GM12878 (cell line): ENCODE data around the gene ANKRD13B. TPM values are rescaled to one million over a fixed set of nuclear protein-coding genes. Genes with fewer than 3 reads are reported as not detected.

Source experiments
- BHLHE40 ChIP-seq, 2 experiments: fragments of 450-650 bp in 1 of 2; IDR thresholded peaks; 2 replicates each; pipeline ENCODE4 v1.6.1; 2011 to 2017; ENCODE audit warnings: low read depth in 2 of 2, borderline replicate concordance in 1 of 2, improper control_type of control experiment in 1 of 2, low read length in 1 of 2, mild to moderate bottlenecking in 1 of 2
- CBX3 ChIP-seq: fragments of 200-600 bp; sonication (generic); IDR thresholded peaks from 2 replicates; pipeline ENCODE4 v1.6.1; 2016; ENCODE audit warnings: low read depth, borderline replicate concordance
- EED ChIP-seq: sonication (generic); IDR thresholded peaks from 2 replicates; pipeline ENCODE4 v1.6.1; 2016; ENCODE audit warnings: antibody characterized with exemption, low read depth
- IKZF1 ChIP-seq: fragments of 450-650 bp; conservative IDR thresholded peaks from 2 replicates; pipeline ENCODE4 v1.6.1; 2017; ENCODE audit warnings: antibody characterized with exemption, mild to moderate bottlenecking
- NBN ChIP-seq: fragments of 450-650 bp; IDR thresholded peaks from 2 replicates; pipeline ENCODE4 v1.6.1; 2016
- PML ChIP-seq: IDR thresholded peaks from 2 replicates; pipeline ENCODE4 v1.6.1; 2012; ENCODE audit warnings: low read length, inconsistent platforms
- POU2F2 ChIP-seq: IDR thresholded peaks from 3 replicates; pipeline ENCODE4 v1.6.1; 2011; ENCODE audit warnings: low read depth, mild to moderate bottlenecking, low read length, borderline replicate concordance
- RAD21 ChIP-seq: IDR thresholded peaks from 2 replicates; pipeline ENCODE4 v1.6.1; 2011; ENCODE audit warnings: mild to moderate bottlenecking, low read depth, low read length, moderate library complexity; ENCODE audit not compliant: insufficient read depth
- RAD51 ChIP-seq: fragments of 450-650 bp; IDR thresholded peaks from 2 replicates; pipeline ENCODE4 v1.6.1; 2016; ENCODE audit warnings: moderate library complexity, mild to moderate bottlenecking, inconsistent platforms
- SMC3 ChIP-seq: IDR thresholded peaks from 2 replicates; pipeline ENCODE4 v1.6.1; 2011; ENCODE audit warnings: low read length, improper control_type of control experiment, borderline replicate concordance
- SP1 ChIP-seq: IDR thresholded peaks from one replicate; pipeline ENCODE4 v1.6.1; 2011; ENCODE audit warnings: low read depth, low read length
- SREBF1 ChIP-seq: IDR thresholded peaks from 2 replicates; pipeline ENCODE4 v1.6.1; 2012; ENCODE audit warnings: mild to moderate bottlenecking, low read length
- TARDBP ChIP-seq: IDR thresholded peaks from 2 replicates; pipeline ENCODE4 v1.6.1; 2016; ENCODE audit warnings: borderline replicate concordance
- TCF3 ChIP-seq: IDR thresholded peaks from 2 replicates; pipeline ENCODE4 v1.6.1; 2012; ENCODE audit warnings: low read depth, mild to moderate bottlenecking, low read length, borderline replicate concordance; ENCODE audit not compliant: insufficient read depth
- ZBED1 ChIP-seq: IDR thresholded peaks from 2 replicates; pipeline ENCODE4 v1.6.1; 2016; ENCODE audit warnings: borderline replicate concordance
- polyA plus RNA-seq, 11 experiments: library from polyadenylated mRNA; depleted of rRNA in 4 of 11; unstranded in 6 of 11; stranded (reverse) in 5 of 11; fragments of >200 nt; fragmentation: Nextera tagmentation in 4 of 11; fragmentation: Illumina TruSeq in 1 of 11; extraction: Ambion mirVana in 4 of 11; extraction: Trizol in 1 of 11; gene quantifications; 1 replicate in 1 of 11; 2 replicates in 10 of 11; pipeline versions ENCODE4 v1.2.1 to v1.2.3, GENCODE V29; 2011 to 2016; ENCODE audit warnings: inconsistent platforms in 2 of 11, missing spikeins in 2 of 11, low read depth in 1 of 11
- total RNA-seq, 4 experiments: library from RNA; depleted of rRNA in 3 of 4; stranded (reverse); fragments of >200 nt in 3 of 4; fragmentation: Illumina TruSeq in 1 of 4; extraction: Trizol in 1 of 4; gene quantifications; 2 replicates each; pipeline versions ENCODE4 v1.2.1 to v1.2.3, GENCODE V29; 2013 to 2021
- TF ChIP-seq, protein P1 (sequence below): fragments of 450-650 bp; IDR thresholded peaks from 2 replicates; pipeline ENCODE4 v1.6.1; 2017; ENCODE audit warnings: low read depth, mild to moderate bottlenecking, moderate library complexity
- TF ChIP-seq, protein P2 (sequence below): fragments of 450-650 bp; formaldehyde crosslinking; IDR thresholded peaks from 2 replicates; pipeline ENCODE4 v1.5.0; 2022; ENCODE audit warnings: mild to moderate bottlenecking, missing genetic modification characterization
- TF ChIP-seq, protein P3 (sequence below): fragments of 150-350 bp; IDR thresholded peaks from 2 replicates; pipeline ENCODE4 v1.6.1; 2016; ENCODE audit warnings: low read depth, low read length

Gene ANKRD13B
- total and polyA plus RNA-seq, 10 of the 15 experiments (the other 5 are each of a cell fraction or from before 2014, with no cell fraction given): 0.18 to 15.0 (median 2.8) TPM

GRCh38 chr17:29591737-29592608, 959 bp upstream of the ANKRD13B start (continued):
- TF ChIP-seq, protein P1, sequence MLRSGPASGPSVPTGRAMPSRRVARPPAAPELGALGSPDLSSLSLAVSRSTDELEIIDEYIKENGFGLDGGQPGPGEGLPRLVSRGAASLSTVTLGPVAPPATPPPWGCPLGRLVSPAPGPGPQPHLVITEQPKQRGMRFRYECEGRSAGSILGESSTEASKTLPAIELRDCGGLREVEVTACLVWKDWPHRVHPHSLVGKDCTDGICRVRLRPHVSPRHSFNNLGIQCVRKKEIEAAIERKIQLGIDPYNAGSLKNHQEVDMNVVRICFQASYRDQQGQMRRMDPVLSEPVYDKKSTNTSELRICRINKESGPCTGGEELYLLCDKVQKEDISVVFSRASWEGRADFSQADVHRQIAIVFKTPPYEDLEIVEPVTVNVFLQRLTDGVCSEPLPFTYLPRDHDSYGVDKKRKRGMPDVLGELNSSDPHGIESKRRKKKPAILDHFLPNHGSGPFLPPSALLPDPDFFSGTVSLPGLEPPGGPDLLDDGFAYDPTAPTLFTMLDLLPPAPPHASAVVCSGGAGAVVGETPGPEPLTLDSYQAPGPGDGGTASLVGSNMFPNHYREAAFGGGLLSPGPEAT: 0 out of 2 replicates have a peak, but pooled peaks have one; percentile 15
- peak; percentile 33; the same call in 1 of the 2 replicates for TF ChIP-seq IKZF1
- TF ChIP-seq CBX3: no peak
- no peak for TF ChIP-seq PML
- peak; percentile 73; the same call in 1 of the 2 replicates for TF ChIP-seq SMC3
- no peak for TF ChIP-seq ZBED1
- TF ChIP-seq BHLHE40 (IDR thresholded peaks at IDR 0.05; ENCODE audit: borderline replicate concordance in 1 of 2, low read depth in 2 of 2, low read length in 1 of 2): peak; percentile 37 to 61; a peak in 2 of 4 replicates
- no peak for TF ChIP-seq RAD51
- peak; percentile 86 for TF ChIP-seq TCF3
- TF ChIP-seq, protein P2, sequence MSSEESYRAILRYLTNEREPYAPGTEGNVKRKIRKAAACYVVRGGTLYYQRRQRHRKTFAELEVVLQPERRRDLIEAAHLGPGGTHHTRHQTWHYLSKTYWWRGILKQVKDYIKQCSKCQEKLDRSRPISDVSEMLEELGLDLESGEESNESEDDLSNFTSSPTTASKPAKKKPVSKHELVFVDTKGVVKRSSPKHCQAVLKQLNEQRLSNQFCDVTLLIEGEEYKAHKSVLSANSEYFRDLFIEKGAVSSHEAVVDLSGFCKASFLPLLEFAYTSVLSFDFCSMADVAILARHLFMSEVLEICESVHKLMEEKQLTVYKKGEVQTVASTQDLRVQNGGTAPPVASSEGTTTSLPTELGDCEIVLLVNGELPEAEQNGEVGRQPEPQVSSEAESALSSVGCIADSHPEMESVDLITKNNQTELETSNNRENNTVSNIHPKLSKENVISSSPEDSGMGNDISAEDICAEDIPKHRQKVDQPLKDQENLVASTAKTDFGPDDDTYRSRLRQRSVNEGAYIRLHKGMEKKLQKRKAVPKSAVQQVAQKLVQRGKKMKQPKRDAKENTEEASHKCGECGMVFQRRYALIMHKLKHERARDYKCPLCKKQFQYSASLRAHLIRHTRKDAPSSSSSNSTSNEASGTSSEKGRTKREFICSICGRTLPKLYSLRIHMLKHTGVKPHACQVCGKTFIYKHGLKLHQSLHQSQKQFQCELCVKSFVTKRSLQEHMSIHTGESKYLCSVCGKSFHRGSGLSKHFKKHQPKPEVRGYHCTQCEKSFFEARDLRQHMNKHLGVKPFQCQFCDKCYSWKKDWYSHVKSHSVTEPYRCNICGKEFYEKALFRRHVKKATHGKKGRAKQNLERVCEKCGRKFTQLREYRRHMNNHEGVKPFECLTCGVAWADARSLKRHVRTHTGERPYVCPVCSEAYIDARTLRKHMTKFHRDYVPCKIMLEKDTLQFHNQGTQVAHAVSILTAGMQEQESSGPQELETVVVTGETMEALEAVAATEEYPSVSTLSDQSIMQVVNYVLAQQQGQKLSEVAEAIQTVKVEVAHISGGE (CRISPR knock-in tag): no peak
- 0 out of 2 replicates have a peak, but pooled peaks have one; percentile 27 for TF ChIP-seq EED
- peak; percentile 17; the same call in 1 of the 3 replicates for TF ChIP-seq POU2F2
- TF ChIP-seq, protein P3, sequence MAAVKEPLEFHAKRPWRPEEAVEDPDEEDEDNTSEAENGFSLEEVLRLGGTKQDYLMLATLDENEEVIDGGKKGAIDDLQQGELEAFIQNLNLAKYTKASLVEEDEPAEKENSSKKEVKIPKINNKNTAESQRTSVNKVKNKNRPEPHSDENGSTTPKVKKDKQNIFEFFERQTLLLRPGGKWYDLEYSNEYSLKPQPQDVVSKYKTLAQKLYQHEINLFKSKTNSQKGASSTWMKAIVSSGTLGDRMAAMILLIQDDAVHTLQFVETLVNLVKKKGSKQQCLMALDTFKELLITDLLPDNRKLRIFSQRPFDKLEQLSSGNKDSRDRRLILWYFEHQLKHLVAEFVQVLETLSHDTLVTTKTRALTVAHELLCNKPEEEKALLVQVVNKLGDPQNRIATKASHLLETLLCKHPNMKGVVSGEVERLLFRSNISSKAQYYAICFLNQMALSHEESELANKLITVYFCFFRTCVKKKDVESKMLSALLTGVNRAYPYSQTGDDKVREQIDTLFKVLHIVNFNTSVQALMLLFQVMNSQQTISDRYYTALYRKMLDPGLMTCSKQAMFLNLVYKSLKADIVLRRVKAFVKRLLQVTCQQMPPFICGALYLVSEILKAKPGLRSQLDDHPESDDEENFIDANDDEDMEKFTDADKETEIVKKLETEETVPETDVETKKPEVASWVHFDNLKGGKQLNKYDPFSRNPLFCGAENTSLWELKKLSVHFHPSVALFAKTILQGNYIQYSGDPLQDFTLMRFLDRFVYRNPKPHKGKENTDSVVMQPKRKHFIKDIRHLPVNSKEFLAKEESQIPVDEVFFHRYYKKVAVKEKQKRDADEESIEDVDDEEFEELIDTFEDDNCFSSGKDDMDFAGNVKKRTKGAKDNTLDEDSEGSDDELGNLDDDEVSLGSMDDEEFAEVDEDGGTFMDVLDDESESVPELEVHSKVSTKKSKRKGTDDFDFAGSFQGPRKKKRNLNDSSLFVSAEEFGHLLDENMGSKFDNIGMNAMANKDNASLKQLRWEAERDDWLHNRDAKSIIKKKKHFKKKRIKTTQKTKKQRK: no peak
- peak; percentile 34 for TF ChIP-seq SP1
- peak; percentile 76 for TF ChIP-seq RAD21
- TF ChIP-seq NBN: no peak
- peak; percentile 53; the same call in 1 of the 2 replicates for TF ChIP-seq TARDBP
- TF ChIP-seq SREBF1: no peak
